Left ventricle myocardium inferior (tissue), 1 donor: Measurements from ENCODE around the gene ZNF2. TPM values are rescaled to one million over a fixed set of nuclear protein-coding genes. Genes with fewer than 3 reads are reported as not detected.
A peak's percentile ranks its signal among the peaks of the same experiment; 100 is the strongest.

Source experiments
- DNase-seq: peaks from one replicate; pipeline ENCODE4 v3.0.0-alpha.2; 2020
- H3K27ac ChIP-seq: fragments of 200-600 bp; replicated peaks from 2 replicates; pipeline ENCODE4 v1.8.0; 2021
- H3K27me3 ChIP-seq: fragments of 200-600 bp; 2 replicates; pipeline ENCODE4 v1.8.0; 2021; ENCODE audit warnings: low read depth
- H3K36me3 ChIP-seq: fragments of 200-600 bp; 2 replicates; pipeline ENCODE4 v1.8.0; 2021
- H3K4me1 ChIP-seq: fragments of 200-600 bp; 2 replicates; pipeline ENCODE4 v1.8.0; 2021
- H3K4me3 ChIP-seq: fragments of 200-600 bp; 2 replicates; pipeline ENCODE4 v1.8.0; 2021; ENCODE audit warnings: mild to moderate bottlenecking, moderate library complexity
- H3K9me3 ChIP-seq: fragments of 200-600 bp; replicated peaks from 2 replicates; pipeline ENCODE4 v1.8.0; 2021
- intact Hi-C: fragments of 100-400 bp; cut with micrococcal nuclease; formaldehyde crosslinking; loops from one replicate; pipeline ENCODE4 v1.11.0; 2022
- total RNA-seq: library from RNA; stranded (reverse); fragmentation: NEBNext Ultra II Directional; extraction: Animal tissue kit (Norgen Biotek cat#: 25700); gene quantifications from one replicate; pipeline ENCODE4 v1.2.1, GENCODE V29; 2021
- TF ChIP-seq, protein P1 (sequence below): fragments of 200-600 bp; IDR thresholded peaks from 2 replicates; pipeline ENCODE4 v1.8.0; 2021; ENCODE audit warnings: antibody characterized with exemption, mild to moderate bottlenecking, borderline replicate concordance
- donor health status: DM: no; HTN: yes; CAD: no; lungs with severe emphysema.

The ZNF2 gene
- total RNA-seq, 1 donor from 2014 or later, result 3.4 TPM

DNA sequence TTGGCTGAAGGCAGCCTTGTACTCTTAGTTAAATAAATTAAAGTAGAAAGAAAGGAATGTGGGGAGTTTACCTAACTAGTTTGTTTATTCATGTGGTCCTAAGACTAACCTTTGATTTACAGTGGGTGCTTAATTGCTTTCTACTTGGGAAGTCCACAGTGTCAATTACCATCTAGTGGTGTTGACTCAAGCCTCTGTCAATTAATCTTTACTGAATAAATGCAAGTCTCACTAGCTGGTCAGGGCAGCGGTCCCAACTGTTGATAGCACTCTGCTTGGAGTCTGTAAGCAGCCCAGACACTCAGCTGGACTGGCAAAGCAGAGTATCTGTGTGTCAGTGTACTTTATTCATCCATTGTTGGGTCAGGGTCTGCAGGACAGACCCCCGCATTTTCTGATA is 21.8 kb upstream of the ZNF2 start:
- intact Hi-C loops, result no loop called here
- Histone ChIP-seq H3K27ac (no peak overlapping the region), H3K36me3 (peaks cover 81% of the 10 kb centered on the region), H3K27me3 (no peaks in the 10 kb centered on the region), H3K9me3 (peaks cover 98% of the 10 kb centered on the region), H3K4me3 (no peak overlapping the region), H3K4me1 (no peaks in the 10 kb centered on the region)
- no peak for DNase-seq
- TF ChIP-seq, protein P1, sequence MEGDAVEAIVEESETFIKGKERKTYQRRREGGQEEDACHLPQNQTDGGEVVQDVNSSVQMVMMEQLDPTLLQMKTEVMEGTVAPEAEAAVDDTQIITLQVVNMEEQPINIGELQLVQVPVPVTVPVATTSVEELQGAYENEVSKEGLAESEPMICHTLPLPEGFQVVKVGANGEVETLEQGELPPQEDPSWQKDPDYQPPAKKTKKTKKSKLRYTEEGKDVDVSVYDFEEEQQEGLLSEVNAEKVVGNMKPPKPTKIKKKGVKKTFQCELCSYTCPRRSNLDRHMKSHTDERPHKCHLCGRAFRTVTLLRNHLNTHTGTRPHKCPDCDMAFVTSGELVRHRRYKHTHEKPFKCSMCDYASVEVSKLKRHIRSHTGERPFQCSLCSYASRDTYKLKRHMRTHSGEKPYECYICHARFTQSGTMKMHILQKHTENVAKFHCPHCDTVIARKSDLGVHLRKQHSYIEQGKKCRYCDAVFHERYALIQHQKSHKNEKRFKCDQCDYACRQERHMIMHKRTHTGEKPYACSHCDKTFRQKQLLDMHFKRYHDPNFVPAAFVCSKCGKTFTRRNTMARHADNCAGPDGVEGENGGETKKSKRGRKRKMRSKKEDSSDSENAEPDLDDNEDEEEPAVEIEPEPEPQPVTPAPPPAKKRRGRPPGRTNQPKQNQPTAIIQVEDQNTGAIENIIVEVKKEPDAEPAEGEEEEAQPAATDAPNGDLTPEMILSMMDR, result no peak

DNA sequence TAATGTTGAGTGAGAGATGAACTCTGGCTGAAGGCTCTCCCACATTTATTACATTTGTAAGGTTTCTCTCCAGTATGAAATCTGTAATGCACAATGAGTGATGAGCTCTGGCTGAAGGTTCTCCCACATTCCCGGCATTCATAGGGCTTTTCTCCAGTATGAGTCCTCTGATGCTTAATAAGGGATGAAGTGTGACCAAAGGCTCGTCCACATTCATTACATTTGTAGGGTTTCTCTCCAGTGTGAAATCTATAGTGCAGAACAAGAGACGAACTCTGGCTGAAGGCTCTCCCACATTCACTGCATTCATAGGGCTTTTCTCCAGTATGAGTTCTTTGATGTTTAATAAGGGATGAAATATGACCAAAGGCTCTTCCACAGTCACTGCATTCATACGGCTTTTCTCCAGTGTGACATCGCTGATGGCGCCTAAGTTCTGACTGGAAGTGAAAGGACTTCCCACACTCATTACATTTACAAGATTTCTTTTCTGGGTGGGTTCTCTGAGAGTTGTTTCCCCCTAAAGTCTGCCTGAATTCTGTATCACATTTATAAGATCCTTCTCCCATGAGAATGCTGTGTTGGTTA is 16.1 kb upstream of the ZNF2 start:
- intact Hi-C loops, result no loop called here
- TF ChIP-seq, protein P1, result no peak
- H3K4me1 ChIP-seq, result no peaks in the 10 kb centered on the region
- DNase-seq, result no peak
- H3K36me3 ChIP-seq, result peaks cover 100% of the 10 kb centered on the region
- H3K27me3 ChIP-seq, result no peaks in the 10 kb centered on the region
- H3K4me3 ChIP-seq, result no peak overlapping the region
- H3K27ac ChIP-seq, result no peak overlapping the region
- H3K9me3 ChIP-seq, result peaks cover 98% of the 10 kb centered on the region

DNA sequence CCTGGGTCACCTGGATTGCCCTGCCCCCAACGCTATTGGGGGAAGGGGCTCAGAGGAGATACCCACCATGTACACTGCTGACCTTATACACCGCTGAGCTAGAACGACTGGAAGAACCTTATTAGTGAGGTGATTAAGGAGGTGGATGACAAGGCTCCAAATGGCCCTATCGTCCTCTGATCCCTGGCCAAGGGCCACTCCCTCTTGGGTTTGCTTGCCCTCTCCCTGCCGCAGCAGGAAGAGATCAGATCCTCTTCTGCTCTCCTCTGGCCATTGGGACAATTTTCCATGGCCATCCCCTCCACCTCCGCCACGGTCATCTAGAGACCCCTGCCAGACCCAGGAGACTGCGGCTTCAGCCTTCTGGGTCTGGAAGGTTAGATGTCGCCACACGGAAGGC is 7.2 kb upstream of the ZNF2 start:
- Histone ChIP-seq H3K9me3 (peaks cover 20% of the 10 kb centered on the region), H3K4me3 (peak overlapping the region; percentile 80), H3K36me3 (peaks cover 38% of the 10 kb centered on the region), H3K27me3 (no peaks in the 10 kb centered on the region), H3K4me1 (peaks cover 24% of the 10 kb centered on the region), H3K27ac (peak overlapping the region; percentile 86)
- DNase-seq, result no peak
- intact Hi-C loops, result no loop called here
- TF ChIP-seq, protein P1, result no peak

DNA sequence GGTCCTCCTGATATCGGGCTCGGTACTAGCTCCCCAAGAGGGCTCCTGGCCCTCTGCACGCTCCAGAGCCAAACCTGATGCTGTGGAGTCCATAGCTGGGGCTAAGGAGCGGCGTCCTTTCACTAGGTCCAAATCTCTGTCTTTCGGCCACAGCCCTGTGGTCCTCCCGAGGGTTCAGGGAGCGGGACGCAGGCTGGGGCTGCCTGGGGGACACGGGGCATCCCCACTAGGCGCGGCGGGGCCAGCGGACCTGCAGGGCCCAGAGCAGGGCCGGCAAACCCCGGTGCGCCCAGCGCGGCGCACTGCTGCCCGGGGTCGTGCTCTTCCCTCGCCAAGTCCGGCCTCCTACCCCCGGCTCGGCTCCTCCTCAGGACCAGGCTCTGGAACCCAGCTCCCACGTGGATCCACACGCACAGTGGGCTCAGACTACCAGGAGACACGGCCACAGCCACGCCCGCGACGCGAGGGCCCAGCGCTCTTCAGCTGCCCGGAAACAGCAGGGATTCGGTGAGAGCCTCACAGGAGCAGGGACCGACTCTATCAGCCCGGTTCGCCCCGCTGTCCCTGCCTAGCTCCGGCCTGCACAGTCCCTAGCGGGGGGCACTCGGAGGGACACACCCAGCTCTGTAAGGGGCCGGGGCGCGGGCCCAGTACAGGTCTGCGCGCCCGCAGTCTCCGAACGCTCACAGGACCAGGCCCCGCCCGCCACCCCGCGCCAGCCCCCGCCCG is 6.6 kb upstream of the ZNF2 start:
- peak; percentile 52 for DNase-seq

DNA sequence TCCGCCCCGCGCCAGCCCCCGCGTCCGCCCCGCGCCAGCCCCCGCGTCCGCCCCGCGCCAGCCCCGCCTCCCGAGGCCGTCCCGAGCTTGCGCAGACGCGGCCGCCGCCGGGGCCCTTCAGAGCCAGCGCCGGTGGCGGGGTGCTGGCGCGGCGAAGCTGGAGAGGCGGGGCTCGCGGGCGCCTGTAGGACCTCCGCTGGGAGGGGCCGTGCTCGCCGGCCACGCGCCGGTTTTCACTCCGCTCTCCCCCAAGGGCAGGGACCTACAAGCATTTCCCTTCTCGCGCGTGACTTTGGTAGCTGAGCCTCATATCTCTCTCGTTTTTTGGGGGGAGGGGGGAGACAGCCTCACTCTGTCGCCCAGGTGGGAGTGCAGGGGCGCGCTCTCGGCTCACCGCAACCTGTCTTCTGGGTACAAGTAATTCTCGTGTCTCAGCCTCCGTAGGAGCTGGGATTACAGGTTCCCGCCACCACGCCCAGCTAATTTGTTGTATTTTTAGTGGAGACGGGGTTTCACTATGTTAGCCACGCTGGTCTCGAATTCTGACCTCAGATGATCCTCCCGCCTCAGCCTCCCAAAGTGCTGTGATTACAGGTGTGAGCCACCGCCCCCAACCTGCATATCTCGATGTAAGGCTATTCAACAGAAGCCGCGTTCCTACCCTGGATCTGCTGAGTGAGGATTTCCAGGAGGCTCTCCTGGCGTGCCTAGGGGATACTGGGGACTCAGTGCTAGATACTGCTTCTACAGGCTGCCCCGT is 5.7 kb upstream of the ZNF2 start, which contains the start of gene ZNF514:
Gene ZNF514 (minus strand): TSS at position 159 of the 760 bp plus-strand sequence. CDS start 6,595 bp downstream, outside the sequence.
- TF ChIP-seq, protein P1, result no peak
- H3K27ac ChIP-seq, result peak within 1 kb of the TSS; percentile 86
- H3K36me3 ChIP-seq, result peaks cover 24% of the 10 kb centered on the region
- no peaks in the 10 kb centered on the region for H3K27me3 ChIP-seq
- H3K4me3 ChIP-seq, result peak within 1 kb of the TSS; percentile 80
- peaks cover 38% of the 10 kb centered on the region for H3K4me1 ChIP-seq
- peak; percentile 84 for DNase-seq
- peaks cover 10% of the 10 kb centered on the region for H3K9me3 ChIP-seq
- intact Hi-C loops, result no loop called here

More for the DNA sequence above, 6.6 kb upstream of the ZNF2 start:
- H3K27me3 ChIP-seq, result no peaks in the 10 kb centered on the region
- TF ChIP-seq, protein P1, result no peak
- H3K4me3 ChIP-seq, result peak overlapping the region; percentile 80
- H3K9me3 ChIP-seq, result peaks cover 14% of the 10 kb centered on the region
- H3K36me3 ChIP-seq, result peaks cover 32% of the 10 kb centered on the region
- intact Hi-C loops, result no loop called here
- H3K4me1 ChIP-seq, result peaks cover 30% of the 10 kb centered on the region
- peak overlapping the region; percentile 86 for H3K27ac ChIP-seq
